ENCODE measurements around the gene AGA. TPM values are rescaled to one million over a fixed set of nuclear protein-coding genes. Genes with fewer than 3 reads are reported as not detected.
A peak's percentile ranks its signal among the peaks of the same experiment; 100 is the strongest.

AGA gene
- 36.8 and 41.7 TPM in 2 replicates for polyA plus RNA-seq (2012; rRNA removed)
- polyA plus RNA-seq (2012; cell fraction: cytosol; rRNA removed): 40.6 and 43.8 TPM in 2 replicates
- polyA plus RNA-seq (2012; cell fraction: nucleus; rRNA removed): 27.7 and 37.2 TPM in 2 replicates

- Histone ChIP-seq H3K4me3 (ENCODE audit: low read depth in 2 of 2, low read length in 1 of 2) (peak within 1 kb of the TSS; percentile 74 to 78), H3K79me2 (ENCODE audit: insufficient read depth) (no peaks in the 10 kb centered on the region), H3K9me3 (no peaks in the 10 kb centered on the region), H3K9ac (peak within 1 kb of the TSS; percentile 70), H3K4me1 (ENCODE audit: control insufficient read depth in 1 of 2, insufficient read depth in 2 of 2, low read depth in 1 of 2, low read length in 1 of 2) (peaks cover 6 to 11% of the 10 kb centered on the region in 2 experiments; a peak in 3 of 4 replicates), H3F3A (replicated peaks; ENCODE audit: insufficient read depth) (peaks cover 5% of the 10 kb centered on the region), H2AFZ (ENCODE audit: low read depth) (peak within 1 kb of the TSS; percentile 84), H3K9me2 (no peaks in the 10 kb centered on the region), H3K4me2 (peak within 1 kb of the TSS; percentile 76), H3K36me3 (replicated peaks in 1 of 2; ENCODE audit: control insufficient read depth in 1 of 2, insufficient read depth in 2 of 2, low read length in 1 of 2) (peaks cover 12 to 22% of the 10 kb centered on the region in 2 experiments), H3K27ac (ENCODE audit: low read depth in 2 of 2, low read length in 1 of 2) (peak within 1 kb of the TSS; percentile 78 to 98), H4K20me1 (ENCODE audit: insufficient read depth) (no peaks in the 10 kb centered on the region), H3K27me3 (ENCODE audit: insufficient read depth) (no peaks in the 10 kb centered on the region)
- peak; percentile 96 for DNase-seq
- POLR2A ChIA-PET: interaction anchor here (0.5 to 1.9 kb wide), 8 partner anchors 9 to 192 kb away, joined by 3 to 5 read pairs (median 3); no protein-coding TSS in a partner anchor
- CTCF ChIA-PET: interaction anchor here (1.2 kb wide), 1 partner anchor 192 kb away, joined by 4 read pairs; no protein-coding TSS in a partner anchor
- WGBS (ENCODE audit: low lambda C conversion rate): 3% methylated on average over 12 of the region's 60 CpGs
- TF ChIP-seq JUND (IDR thresholded peaks at IDR 0.05): no peak
- no peak for TF ChIP-seq IRF3 (IDR thresholded peaks at IDR 0.05; ENCODE audit: low read depth, low read length)
- TF ChIP-seq ELF1 (IDR thresholded peaks at IDR 0.05): 0 out of 2 replicates have a peak, but pooled peaks have one; percentile 42
- TF ChIP-seq USF2 (IDR thresholded peaks at IDR 0.05; ENCODE audit: borderline replicate concordance, low read depth, low read length): no peak
- TF ChIP-seq RXRA (IDR thresholded peaks at IDR 0.05; ENCODE audit: borderline replicate concordance, low read depth): no peak
- TF ChIP-seq GABPA (IDR thresholded peaks at IDR 0.05; ENCODE audit: low read depth): peak; percentile 42; the same call in 1 of the 2 replicates
- TF ChIP-seq FOSL2 (IDR thresholded peaks at IDR 0.05; ENCODE audit: borderline replicate concordance, low read depth): no peak
- TF ChIP-seq NRF1 (IDR thresholded peaks at IDR 0.05; ENCODE audit: low read depth, low read length): no peak
- peak; percentile 99 for TF ChIP-seq CHD2 (IDR thresholded peaks at IDR 0.05; ENCODE audit: low read length, partially characterized antibody)
- no peak for TF ChIP-seq SMC3 (IDR thresholded peaks at IDR 0.05; ENCODE audit: low read depth, low read length)
- 0 out of 2 replicates have a peak, but pooled peaks have one; percentile 6 for TF ChIP-seq RCOR1 (IDR thresholded peaks at IDR 0.05; ENCODE audit: low read length)
- TF ChIP-seq YY1 (IDR thresholded peaks at IDR 0.05; ENCODE audit: low read depth): peak; percentile 57
- TF ChIP-seq MAX (IDR thresholded peaks at IDR 0.05; ENCODE audit: low read depth): peak; percentile 81
- TF ChIP-seq NFIC (IDR thresholded peaks at IDR 0.05; ENCODE audit: borderline replicate concordance): no peak
- no peak for TF ChIP-seq FOXJ3 (CRISPR knock-in tag; IDR thresholded peaks at IDR 0.05)
- TF ChIP-seq TEAD4 (IDR thresholded peaks at IDR 0.05; ENCODE audit: borderline replicate concordance, insufficient read depth): no peak
- TF ChIP-seq PBX3 (IDR thresholded peaks at IDR 0.05): 0 out of 2 replicates have a peak, but pooled peaks have one; percentile 22
- TF ChIP-seq POLR2AphosphoS5 (IDR thresholded peaks at IDR 0.05; ENCODE audit: low read depth, low read length): peak; percentile 87
- no peak for TF ChIP-seq MEF2A (IDR thresholded peaks at IDR 0.05; ENCODE audit: borderline replicate concordance, low read depth)
- TF ChIP-seq RFX5 (IDR thresholded peaks at IDR 0.05; ENCODE audit: low read length): no peak
- TF ChIP-seq EZH2phosphoT487 (IDR thresholded peaks at IDR 0.05; ENCODE audit: borderline replicate concordance, low read depth): no peak
- peak; percentile 64; the same call in 1 of the 2 replicates for TF ChIP-seq USF1 (IDR thresholded peaks at IDR 0.05; ENCODE audit: borderline replicate concordance, low read depth)
- peak; percentile 80; the same call in 1 of the 2 replicates for TF ChIP-seq SIN3A (IDR thresholded peaks at IDR 0.05; ENCODE audit: borderline replicate concordance, low read depth, low read length)
- TF ChIP-seq ZBTB33 (IDR thresholded peaks at IDR 0.05; ENCODE audit: borderline replicate concordance, low read depth): peak; percentile 98
- no peak for TF ChIP-seq GATA2 (CRISPR knock-in tag; IDR thresholded peaks at IDR 0.05)
- TF ChIP-seq MXI1 (IDR thresholded peaks at IDR 0.05; ENCODE audit: low read depth, low read length): peak; percentile 99
Measured at GRCh38 chr4:177441803-177442622, at the start of gene AGA. Gene AGA, minus strand, starts transcription at chr4:177442437. Its CDS starts 62 bp downstream, at chr4:177442375.

All from SK-N-SH (cell line).